Measurements from ENCODE around the gene CBX1.

CBX1 gene

GRCh38 chr17:48144976-48145798, 43.9 kb upstream of the CBX1 start:
- H3K27me3 ChIP-seq, result peaks cover 55% of the 10 kb centered on the region
- no peak overlapping the region for H3K4me3 ChIP-seq (ENCODE audit: low read depth in 1 of 2, low read length in 1 of 2)
- TF ChIP-seq, protein P1, sequence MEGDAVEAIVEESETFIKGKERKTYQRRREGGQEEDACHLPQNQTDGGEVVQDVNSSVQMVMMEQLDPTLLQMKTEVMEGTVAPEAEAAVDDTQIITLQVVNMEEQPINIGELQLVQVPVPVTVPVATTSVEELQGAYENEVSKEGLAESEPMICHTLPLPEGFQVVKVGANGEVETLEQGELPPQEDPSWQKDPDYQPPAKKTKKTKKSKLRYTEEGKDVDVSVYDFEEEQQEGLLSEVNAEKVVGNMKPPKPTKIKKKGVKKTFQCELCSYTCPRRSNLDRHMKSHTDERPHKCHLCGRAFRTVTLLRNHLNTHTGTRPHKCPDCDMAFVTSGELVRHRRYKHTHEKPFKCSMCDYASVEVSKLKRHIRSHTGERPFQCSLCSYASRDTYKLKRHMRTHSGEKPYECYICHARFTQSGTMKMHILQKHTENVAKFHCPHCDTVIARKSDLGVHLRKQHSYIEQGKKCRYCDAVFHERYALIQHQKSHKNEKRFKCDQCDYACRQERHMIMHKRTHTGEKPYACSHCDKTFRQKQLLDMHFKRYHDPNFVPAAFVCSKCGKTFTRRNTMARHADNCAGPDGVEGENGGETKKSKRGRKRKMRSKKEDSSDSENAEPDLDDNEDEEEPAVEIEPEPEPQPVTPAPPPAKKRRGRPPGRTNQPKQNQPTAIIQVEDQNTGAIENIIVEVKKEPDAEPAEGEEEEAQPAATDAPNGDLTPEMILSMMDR (IDR thresholded peaks at IDR 0.05), result no peak
- H3K27ac ChIP-seq, result no peak overlapping the region
- no peaks in the 10 kb centered on the region for H3K36me3 ChIP-seq
- peaks cover 0 to 4% of the 10 kb centered on the region in 2 experiments for H3K4me1 ChIP-seq (ENCODE audit: control insufficient read depth in 1 of 2, insufficient read depth in 1 of 2, low read depth in 1 of 2, low read length in 1 of 2)
- no peaks in the 10 kb centered on the region for H3K9me3 ChIP-seq

GRCh38 chr17:48144231-48144630, 43.0 kb upstream of the CBX1 start:
- Histone ChIP-seq H3K4me1 (ENCODE audit: control insufficient read depth in 1 of 2, insufficient read depth in 1 of 2, low read depth in 1 of 2, low read length in 1 of 2) (peaks cover 4 to 10% of the 10 kb centered on the region in 2 experiments), H3K27ac (no peak overlapping the region), H3K27me3 (peaks cover 46% of the 10 kb centered on the region), H3K36me3 (no peaks in the 10 kb centered on the region), H3K9me3 (no peaks in the 10 kb centered on the region), H3K4me3 (ENCODE audit: low read depth in 1 of 2, low read length in 1 of 2) (no peak overlapping the region)
- TF ChIP-seq, protein P1 (IDR thresholded peaks at IDR 0.05), result no peak

DNA sequence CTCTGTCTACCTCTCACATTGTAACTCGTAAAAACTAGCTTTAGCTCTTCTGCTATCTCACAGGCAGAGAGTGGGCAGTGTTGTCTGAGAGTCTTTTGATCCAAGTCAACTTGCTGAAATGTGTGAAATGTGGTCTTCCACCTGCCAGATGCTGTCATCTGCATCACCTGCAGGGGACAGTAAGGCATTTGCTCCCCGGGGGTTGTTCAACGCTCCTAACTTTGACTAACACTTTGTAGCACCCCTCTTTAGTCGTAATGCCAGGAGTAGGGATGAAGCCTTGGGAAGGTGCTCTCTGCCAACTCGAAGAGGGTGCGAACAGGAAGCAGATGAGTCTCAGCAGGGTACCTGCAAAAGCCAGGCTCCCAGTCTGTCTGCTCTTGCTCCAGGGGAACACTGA, 42.4 kb upstream of the CBX1 start:
- Histone ChIP-seq H3K4me1 (ENCODE audit: control insufficient read depth in 1 of 2, insufficient read depth in 1 of 2, low read depth in 1 of 2, low read length in 1 of 2) (peaks cover 4 to 10% of the 10 kb centered on the region in 2 experiments), H3K36me3 (no peaks in the 10 kb centered on the region), H3K27me3 (peaks cover 40% of the 10 kb centered on the region), H3K27ac (no peak overlapping the region), H3K9me3 (no peaks in the 10 kb centered on the region), H3K4me3 (ENCODE audit: low read depth in 1 of 2, low read length in 1 of 2) (no peak overlapping the region)
- TF ChIP-seq, protein P1 (IDR thresholded peaks at IDR 0.05), result no peak

DNA sequence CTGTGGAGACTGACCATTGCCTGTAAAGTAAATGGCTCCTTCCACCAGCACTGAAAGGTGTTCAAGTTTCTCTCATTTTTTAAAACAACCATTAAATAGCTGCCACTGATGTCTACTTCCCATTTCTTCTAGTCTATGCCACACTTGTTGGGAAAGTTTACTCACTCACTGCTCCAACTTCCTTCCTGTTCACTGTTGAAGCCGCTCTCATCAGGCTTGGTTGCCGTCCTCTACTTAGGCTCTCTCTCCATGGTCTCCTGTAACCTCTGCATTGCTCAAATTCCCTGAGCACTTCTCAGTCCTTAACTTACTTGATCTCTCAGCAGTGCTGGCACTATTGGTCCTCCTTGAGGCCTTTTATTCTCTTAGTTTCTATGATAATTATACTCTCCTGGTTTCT, 38.7 kb upstream of the CBX1 start:
- TF ChIP-seq, protein P1 (IDR thresholded peaks at IDR 0.05), result no peak
- H3K4me1 ChIP-seq (ENCODE audit: control insufficient read depth in 1 of 2, insufficient read depth in 1 of 2, low read depth in 1 of 2, low read length in 1 of 2), result peaks cover 4 to 10% of the 10 kb centered on the region in 2 experiments
- H3K4me3 ChIP-seq (ENCODE audit: low read depth in 1 of 2, low read length in 1 of 2), result peak overlapping the region in 1 of 2 experiments; percentile 31
- H3K27me3 ChIP-seq, result peaks cover 16% of the 10 kb centered on the region
- no peaks in the 10 kb centered on the region for H3K36me3 ChIP-seq
- no peak overlapping the region for H3K27ac ChIP-seq
- no peaks in the 10 kb centered on the region for H3K9me3 ChIP-seq

GRCh38 chr17:48137656-48138055, 36.4 kb upstream of the CBX1 start:
- H3K9me3 ChIP-seq, result no peaks in the 10 kb centered on the region
- no peaks in the 10 kb centered on the region for H3K36me3 ChIP-seq
- H3K27ac ChIP-seq, result no peak overlapping the region
- H3K4me3 ChIP-seq (ENCODE audit: low read depth in 1 of 2, low read length in 1 of 2), result no peak overlapping the region
- H3K4me1 ChIP-seq (ENCODE audit: control insufficient read depth in 1 of 2, insufficient read depth in 1 of 2, low read depth in 1 of 2, low read length in 1 of 2), result peaks cover 4 to 10% of the 10 kb centered on the region in 2 experiments
- H3K27me3 ChIP-seq, result no peaks in the 10 kb centered on the region
- TF ChIP-seq, protein P1 (IDR thresholded peaks at IDR 0.05), result no peak
